Measurements from ENCODE around the gene ARHGAP26. TPM values are rescaled to one million over a fixed set of nuclear protein-coding genes. Genes with fewer than 3 reads are reported as not detected.

The ARHGAP26 gene
- total RNA-seq, 1 experiment from 2014 or later: 34.5 TPM

GRCh38 chr5:143061161-143061945 lies 291.2 kb downstream of the ARHGAP26 start:
- Histone ChIP-seq H3K27me3 (ENCODE audit: insufficient read depth, low read length) (no peaks in the 10 kb centered on the region), H3K4me1 (ENCODE audit: control insufficient read depth in 1 of 2, insufficient read depth in 2 of 2, low read length in 2 of 2) (no peaks in the 10 kb centered on the region), H3K9me3 (ENCODE audit: control insufficient read depth in 1 of 2, insufficient read depth in 1 of 2, low read depth in 1 of 2, low read length in 2 of 2) (no peaks in the 10 kb centered on the region), H4K20me1 (ENCODE audit: insufficient read depth) (no peaks in the 10 kb centered on the region), H3K27ac (ENCODE audit: low read depth, low read length) (no peak overlapping the region), H3K79me2 (ENCODE audit: insufficient read depth, low read length) (no peaks in the 10 kb centered on the region), H2AFZ (ENCODE audit: low read depth, low read length, poor library complexity, severe bottlenecking) (no peak overlapping the region), H3K9ac (ENCODE audit: low read length) (no peak overlapping the region), H3K36me3 (ENCODE audit: control insufficient read depth in 1 of 2, insufficient read depth in 2 of 2, low read length in 2 of 2) (0 out of 4 replicates have a peak, but pooled peaks cover 0 to 4% of the 10 kb centered on the region in 2 experiments), H3K4me3 (replicated peaks in 1 of 2; ENCODE audit: low read depth in 1 of 2, low read length in 2 of 2) (no peak overlapping the region), H3K4me2 (ENCODE audit: low read length) (no peak overlapping the region), H3K9me2 (ENCODE audit: insufficient read depth) (no peaks in the 10 kb centered on the region)
- ChIA-PET RAD21 (ENCODE audit: low non-redundant PET in 1 of 2, low total read pairs in 2 of 2, uncharacterized antibody in 2 of 2, unreplicated experiment in 2 of 2) (no interaction called here), CTCF (no interaction called here), POLR2A (no interaction called here)
- intact Hi-C loops (cut with micrococcal nuclease): no loop called here
- no TSS peak for BruUV-seq (replicated peaks)
- no peak for TF ChIP-seq EZH2 (IDR thresholded peaks at IDR 0.05)
- TF ChIP-seq ATF3 (IDR thresholded peaks at IDR 0.05): no peak
- no peak for TF ChIP-seq CEBPB (IDR thresholded peaks at IDR 0.05; ENCODE audit: low read depth)
- no peak for TF ChIP-seq JUND (IDR thresholded peaks at IDR 0.05)
- ATAC-seq (no peak), DNase-seq (ENCODE audit: low read depth, low spot score) (no peak)

GRCh38 chr5:143062379-143062778 lies 292.2 kb downstream of the ARHGAP26 start:
- Histone ChIP-seq H3K4me3 (replicated peaks in 1 of 2; ENCODE audit: low read depth in 1 of 2, low read length in 2 of 2) (no peak overlapping the region), H3K27ac (ENCODE audit: low read depth, low read length) (no peak overlapping the region), H3K27me3 (ENCODE audit: insufficient read depth, low read length) (no peaks in the 10 kb centered on the region), H4K20me1 (ENCODE audit: insufficient read depth) (no peaks in the 10 kb centered on the region), H3K4me1 (ENCODE audit: control insufficient read depth in 1 of 2, insufficient read depth in 2 of 2, low read length in 2 of 2) (no peaks in the 10 kb centered on the region), H3K9ac (ENCODE audit: low read length) (no peak overlapping the region), H3K9me2 (ENCODE audit: insufficient read depth) (no peaks in the 10 kb centered on the region), H3K79me2 (ENCODE audit: insufficient read depth, low read length) (no peaks in the 10 kb centered on the region), H3K4me2 (ENCODE audit: low read length) (no peak overlapping the region), H3K9me3 (ENCODE audit: control insufficient read depth in 1 of 2, insufficient read depth in 1 of 2, low read depth in 1 of 2, low read length in 2 of 2) (no peaks in the 10 kb centered on the region), H3K36me3 (ENCODE audit: control insufficient read depth in 1 of 2, insufficient read depth in 2 of 2, low read length in 2 of 2) (no peaks in the 10 kb centered on the region), H2AFZ (ENCODE audit: low read depth, low read length, poor library complexity, severe bottlenecking) (no peak overlapping the region)
- TF ChIP-seq JUND (IDR thresholded peaks at IDR 0.05) (no peak), EZH2phosphoT487 (IDR thresholded peaks at IDR 0.05; ENCODE audit: borderline replicate concordance) (no peak), ZNF274 (IDR thresholded peaks at IDR 0.05; ENCODE audit: low read depth, low read length) (no peak), YY1 (IDR thresholded peaks at IDR 0.05; ENCODE audit: extremely low read depth, insufficient replicate concordance, low read depth, low read length) (no peak), FOSL1 (IDR thresholded peaks at IDR 0.05; ENCODE audit: low read depth) (no peak), ATF3 (IDR thresholded peaks at IDR 0.05) (no peak), CBX3 (IDR thresholded peaks at IDR 0.05; ENCODE audit: low read depth) (no peak), POLR2AphosphoS5 (IDR thresholded peaks at IDR 0.05; ENCODE audit: low read depth, low read length) (no peak), ELF1 (IDR thresholded peaks at IDR 0.05; ENCODE audit: borderline replicate concordance, low read depth) (no peak), RAD21 (IDR thresholded peaks at IDR 0.05; ENCODE audit: low read depth) (no peak), ZFX (IDR thresholded peaks at IDR 0.05) (no peak)
- ChIA-PET RAD21 (ENCODE audit: low non-redundant PET in 1 of 2, low total read pairs in 2 of 2, uncharacterized antibody in 2 of 2, unreplicated experiment in 2 of 2) (no interaction called here), POLR2A (no interaction called here), CTCF (no interaction called here)
- ATAC-seq: no peak
- DNase-seq (ENCODE audit: low read depth, low spot score): no peak
- intact Hi-C loops (cut with micrococcal nuclease): no loop called here
- BruUV-seq (replicated peaks): no TSS peak
